ENCODE results near the gene CPHXL2. TPM values are rescaled to one million over a fixed set of nuclear protein-coding genes. Genes with fewer than 3 reads are reported as not detected.

The CPHXL2 gene
- total RNA-seq (2014; rRNA removed; shearing (Covaris generic)) (not detected in 2 replicates), polyA plus RNA-seq (2016; fragmentation: Nextera tagmentation; extraction: Ambion mirVana) (not detected in 2 replicates)
- long read RNA-seq = 0 reads

DNA sequence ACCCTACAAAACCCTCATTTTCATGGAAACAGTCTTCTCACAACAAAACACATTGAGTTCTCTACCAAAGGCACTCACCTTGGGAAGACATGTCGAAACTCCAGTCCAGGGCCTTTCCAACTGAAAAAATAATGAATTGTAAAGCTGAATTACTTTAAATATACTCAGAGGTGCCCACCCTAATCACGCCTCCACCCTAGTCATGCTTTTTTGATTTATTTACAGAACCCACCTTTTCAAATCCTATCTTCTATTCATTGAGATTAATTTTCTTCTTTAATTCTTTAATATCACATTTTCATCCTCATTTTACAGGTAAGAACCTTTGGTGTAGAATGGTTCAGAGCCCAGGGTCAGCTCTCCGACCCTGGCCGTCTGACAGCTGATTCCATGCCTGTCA is at the start of gene CPHXL2:
CPHXL2 (minus strand) TSS at position 101 of the 400 bp plus-strand sequence; CDS start at position 91, 10 bp downstream.
- TF ChIP-seq, protein P1, sequence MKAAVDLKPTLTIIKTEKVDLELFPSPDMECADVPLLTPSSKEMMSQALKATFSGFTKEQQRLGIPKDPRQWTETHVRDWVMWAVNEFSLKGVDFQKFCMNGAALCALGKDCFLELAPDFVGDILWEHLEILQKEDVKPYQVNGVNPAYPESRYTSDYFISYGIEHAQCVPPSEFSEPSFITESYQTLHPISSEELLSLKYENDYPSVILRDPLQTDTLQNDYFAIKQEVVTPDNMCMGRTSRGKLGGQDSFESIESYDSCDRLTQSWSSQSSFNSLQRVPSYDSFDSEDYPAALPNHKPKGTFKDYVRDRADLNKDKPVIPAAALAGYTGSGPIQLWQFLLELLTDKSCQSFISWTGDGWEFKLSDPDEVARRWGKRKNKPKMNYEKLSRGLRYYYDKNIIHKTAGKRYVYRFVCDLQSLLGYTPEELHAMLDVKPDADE (IDR thresholded peaks at IDR 0.05) = no peak
- TF ChIP-seq CREB1 (CRISPR knock-in tag; IDR thresholded peaks at IDR 0.05; ENCODE audit: low read depth) (no peak), STAT1 (IDR thresholded peaks at IDR 0.05; ENCODE audit: unreplicated experiment) (no peak), ZNF331 (CRISPR knock-in tag; IDR thresholded peaks at IDR 0.05; ENCODE audit: low read depth) (no peak)
- TF ChIP-seq, protein P2, sequence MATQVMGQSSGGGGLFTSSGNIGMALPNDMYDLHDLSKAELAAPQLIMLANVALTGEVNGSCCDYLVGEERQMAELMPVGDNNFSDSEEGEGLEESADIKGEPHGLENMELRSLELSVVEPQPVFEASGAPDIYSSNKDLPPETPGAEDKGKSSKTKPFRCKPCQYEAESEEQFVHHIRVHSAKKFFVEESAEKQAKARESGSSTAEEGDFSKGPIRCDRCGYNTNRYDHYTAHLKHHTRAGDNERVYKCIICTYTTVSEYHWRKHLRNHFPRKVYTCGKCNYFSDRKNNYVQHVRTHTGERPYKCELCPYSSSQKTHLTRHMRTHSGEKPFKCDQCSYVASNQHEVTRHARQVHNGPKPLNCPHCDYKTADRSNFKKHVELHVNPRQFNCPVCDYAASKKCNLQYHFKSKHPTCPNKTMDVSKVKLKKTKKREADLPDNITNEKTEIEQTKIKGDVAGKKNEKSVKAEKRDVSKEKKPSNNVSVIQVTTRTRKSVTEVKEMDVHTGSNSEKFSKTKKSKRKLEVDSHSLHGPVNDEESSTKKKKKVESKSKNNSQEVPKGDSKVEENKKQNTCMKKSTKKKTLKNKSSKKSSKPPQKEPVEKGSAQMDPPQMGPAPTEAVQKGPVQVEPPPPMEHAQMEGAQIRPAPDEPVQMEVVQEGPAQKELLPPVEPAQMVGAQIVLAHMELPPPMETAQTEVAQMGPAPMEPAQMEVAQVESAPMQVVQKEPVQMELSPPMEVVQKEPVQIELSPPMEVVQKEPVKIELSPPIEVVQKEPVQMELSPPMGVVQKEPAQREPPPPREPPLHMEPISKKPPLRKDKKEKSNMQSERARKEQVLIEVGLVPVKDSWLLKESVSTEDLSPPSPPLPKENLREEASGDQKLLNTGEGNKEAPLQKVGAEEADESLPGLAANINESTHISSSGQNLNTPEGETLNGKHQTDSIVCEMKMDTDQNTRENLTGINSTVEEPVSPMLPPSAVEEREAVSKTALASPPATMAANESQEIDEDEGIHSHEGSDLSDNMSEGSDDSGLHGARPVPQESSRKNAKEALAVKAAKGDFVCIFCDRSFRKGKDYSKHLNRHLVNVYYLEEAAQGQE (IDR thresholded peaks at IDR 0.05; ENCODE audit: unreplicated experiment) = no peak
- ATAC-seq (no peak), DNase-seq (ENCODE audit: low spot score) (no peak)
- Mint-ChIP-seq H3K9me3 (peaks cover 58% of the 10 kb centered on the region), H3K4me3 (no peak within 1 kb of the TSS), H3K36me3 (ENCODE audit: low read depth) (peaks cover 3% of the 10 kb centered on the region; the same call in 2 of the 3 replicates), H3K4me1 (no peaks in the 10 kb centered on the region), H3K27me3 (ENCODE audit: insufficient read depth, low read depth, poor library complexity) (peaks cover 8% of the 10 kb centered on the region), H3K27ac (no peak within 1 kb of the TSS)
- Histone ChIP-seq H3K4me2 (no peak within 1 kb of the TSS), H3K79me2 (replicated peaks; ENCODE audit: insufficient read depth) (no peaks in the 10 kb centered on the region), H3K4me3 (no peak within 1 kb of the TSS), H3K27ac (ENCODE audit: low read depth) (no peak within 1 kb of the TSS), H2AFZ (no peak within 1 kb of the TSS), H3K9me2 (ENCODE audit: insufficient read depth) (0 out of 2 replicates have a peak, but pooled peaks cover under 1% of the 10 kb centered on the region), H3K36me3 (ENCODE audit: insufficient read depth) (no peaks in the 10 kb centered on the region), H3F3A (replicated peaks; ENCODE audit: low read depth) (no peaks in the 10 kb centered on the region), H4K20me1 (replicated peaks; ENCODE audit: insufficient read depth) (no peaks in the 10 kb centered on the region), H3K4me1 (ENCODE audit: insufficient read depth) (no peaks in the 10 kb centered on the region), H3K27me3 (ENCODE audit: insufficient read depth) (no peaks in the 10 kb centered on the region)

DNA sequence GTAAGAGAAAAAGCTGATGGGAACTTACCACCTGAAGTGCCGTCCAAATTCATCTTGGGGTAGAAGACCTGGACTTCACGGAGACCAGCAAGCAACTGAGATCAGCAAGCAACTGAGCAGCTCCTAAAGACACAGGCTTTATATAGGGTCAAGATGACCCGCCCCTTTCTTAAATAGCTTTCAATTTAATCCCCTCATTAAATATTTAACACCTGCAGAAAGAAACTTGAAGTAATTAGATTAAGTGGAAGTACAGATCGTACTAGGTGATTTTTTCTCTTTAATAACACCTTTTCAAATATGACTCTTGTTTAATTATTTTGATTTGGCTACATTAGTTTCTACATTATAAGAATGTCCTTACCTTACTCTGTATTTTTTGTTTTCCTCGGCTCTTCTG is 49.6 kb upstream of the CPHXL2 start, which contains the start of gene CPHXL:
CPHXL (minus strand) TSS at position 101 of the 400 bp plus-strand sequence; CDS start at position 53, 48 bp downstream.
- DNase-seq (ENCODE audit: low spot score) = no peak
- no peak within 1 kb of the TSS for H3K4me3 Mint-ChIP-seq

More for the DNA sequence above, 49.6 kb upstream of the CPHXL2 start, which contains the start of gene CPHXL:
- Mint-ChIP-seq H3K27me3 (ENCODE audit: insufficient read depth, low read depth, poor library complexity) (no peaks in the 10 kb centered on the region), H3K4me1 (no peaks in the 10 kb centered on the region), H3K9me3 (peaks cover 61% of the 10 kb centered on the region), H3K36me3 (ENCODE audit: low read depth) (0 out of 3 replicates have a peak, but pooled peaks cover 7% of the 10 kb centered on the region), H3K27ac (no peak within 1 kb of the TSS)
- H3K79me2 ChIP-seq (replicated peaks; ENCODE audit: insufficient read depth) = no peaks in the 10 kb centered on the region
- no peak within 1 kb of the TSS for H3K27ac ChIP-seq (ENCODE audit: low read depth)
- no peak within 1 kb of the TSS for H2AFZ ChIP-seq
- no peaks in the 10 kb centered on the region for H3K36me3 ChIP-seq (ENCODE audit: insufficient read depth)
- H3F3A ChIP-seq (replicated peaks; ENCODE audit: low read depth) = no peaks in the 10 kb centered on the region
- no peaks in the 10 kb centered on the region for H3K4me1 ChIP-seq (ENCODE audit: insufficient read depth)
- H3K27me3 ChIP-seq (ENCODE audit: insufficient read depth) = no peaks in the 10 kb centered on the region
- TF ChIP-seq, protein P3, sequence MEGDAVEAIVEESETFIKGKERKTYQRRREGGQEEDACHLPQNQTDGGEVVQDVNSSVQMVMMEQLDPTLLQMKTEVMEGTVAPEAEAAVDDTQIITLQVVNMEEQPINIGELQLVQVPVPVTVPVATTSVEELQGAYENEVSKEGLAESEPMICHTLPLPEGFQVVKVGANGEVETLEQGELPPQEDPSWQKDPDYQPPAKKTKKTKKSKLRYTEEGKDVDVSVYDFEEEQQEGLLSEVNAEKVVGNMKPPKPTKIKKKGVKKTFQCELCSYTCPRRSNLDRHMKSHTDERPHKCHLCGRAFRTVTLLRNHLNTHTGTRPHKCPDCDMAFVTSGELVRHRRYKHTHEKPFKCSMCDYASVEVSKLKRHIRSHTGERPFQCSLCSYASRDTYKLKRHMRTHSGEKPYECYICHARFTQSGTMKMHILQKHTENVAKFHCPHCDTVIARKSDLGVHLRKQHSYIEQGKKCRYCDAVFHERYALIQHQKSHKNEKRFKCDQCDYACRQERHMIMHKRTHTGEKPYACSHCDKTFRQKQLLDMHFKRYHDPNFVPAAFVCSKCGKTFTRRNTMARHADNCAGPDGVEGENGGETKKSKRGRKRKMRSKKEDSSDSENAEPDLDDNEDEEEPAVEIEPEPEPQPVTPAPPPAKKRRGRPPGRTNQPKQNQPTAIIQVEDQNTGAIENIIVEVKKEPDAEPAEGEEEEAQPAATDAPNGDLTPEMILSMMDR (conservative IDR thresholded peaks at IDR 0.05; ENCODE audit: low read depth in 2 of 2) = no peak
- TF ChIP-seq ZNF114 (CRISPR knock-in tag; IDR thresholded peaks at IDR 0.05) (no peak), EZH2phosphoT487 (IDR thresholded peaks at IDR 0.05; ENCODE audit: unreplicated experiment) (no peak), STAT1 (IDR thresholded peaks at IDR 0.05; ENCODE audit: unreplicated experiment) (no peak), CREB1 (CRISPR knock-in tag; IDR thresholded peaks at IDR 0.05; ENCODE audit: low read depth) (no peak), ZNF331 (CRISPR knock-in tag; IDR thresholded peaks at IDR 0.05; ENCODE audit: low read depth) (no peak)
- TF ChIP-seq, protein P2 (IDR thresholded peaks at IDR 0.05; ENCODE audit: unreplicated experiment) = no peak
- TF ChIP-seq, protein P1 (IDR thresholded peaks at IDR 0.05) = no peak
- no peak for ATAC-seq
- H3K4me3 ChIP-seq = no peak within 1 kb of the TSS
- H4K20me1 ChIP-seq (replicated peaks; ENCODE audit: insufficient read depth) = no peaks in the 10 kb centered on the region
- H3K9me2 ChIP-seq (ENCODE audit: insufficient read depth) = no peaks in the 10 kb centered on the region
- no peak within 1 kb of the TSS for H3K4me2 ChIP-seq

All from GM23338 (cell line).